ENCODE measurements around the gene PIK3R1.

GRCh38 chr5:68217047-68217355 is 1.4 kb downstream of the PIK3R1 start:
- TF ChIP-seq, protein P1, sequence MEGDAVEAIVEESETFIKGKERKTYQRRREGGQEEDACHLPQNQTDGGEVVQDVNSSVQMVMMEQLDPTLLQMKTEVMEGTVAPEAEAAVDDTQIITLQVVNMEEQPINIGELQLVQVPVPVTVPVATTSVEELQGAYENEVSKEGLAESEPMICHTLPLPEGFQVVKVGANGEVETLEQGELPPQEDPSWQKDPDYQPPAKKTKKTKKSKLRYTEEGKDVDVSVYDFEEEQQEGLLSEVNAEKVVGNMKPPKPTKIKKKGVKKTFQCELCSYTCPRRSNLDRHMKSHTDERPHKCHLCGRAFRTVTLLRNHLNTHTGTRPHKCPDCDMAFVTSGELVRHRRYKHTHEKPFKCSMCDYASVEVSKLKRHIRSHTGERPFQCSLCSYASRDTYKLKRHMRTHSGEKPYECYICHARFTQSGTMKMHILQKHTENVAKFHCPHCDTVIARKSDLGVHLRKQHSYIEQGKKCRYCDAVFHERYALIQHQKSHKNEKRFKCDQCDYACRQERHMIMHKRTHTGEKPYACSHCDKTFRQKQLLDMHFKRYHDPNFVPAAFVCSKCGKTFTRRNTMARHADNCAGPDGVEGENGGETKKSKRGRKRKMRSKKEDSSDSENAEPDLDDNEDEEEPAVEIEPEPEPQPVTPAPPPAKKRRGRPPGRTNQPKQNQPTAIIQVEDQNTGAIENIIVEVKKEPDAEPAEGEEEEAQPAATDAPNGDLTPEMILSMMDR (IDR thresholded peaks at IDR 0.05): no peak
- no peak for TF ChIP-seq POLR2A (IDR thresholded peaks at IDR 0.05)

All from esophagus squamous epithelium (tissue), 4 donors.